Heart left ventricle (tissue), 13 donors: ENCODE measurements around the gene YWHAH.

ENCODE experiments used
- CTCF ChIP-seq, 12 donors: fragments of 200-600 bp; sonication (generic) in 4 of 12; IDR thresholded peaks; one replicate each; pipeline versions ENCODE4 v1.5.0 to v1.8.0; 2018 to 2022; ENCODE audit warnings: antibody characterized with exemption in 12 of 12, mild to moderate bottlenecking in 5 of 12
- POLR2A ChIP-seq, 2 donors: fragments of 450-650 bp; IDR thresholded peaks; one replicate each; pipeline ENCODE4 v1.6.1; 2017; ENCODE audit warnings: antibody characterized with exemption in 2 of 2, mild to moderate bottlenecking in 2 of 2, moderate library complexity in 2 of 2
- donor health status: ischemic (EF 13 %, LVEDD 7.1; RV severe dilation, severe dysfunction).
- donor health status: DM: no; HTN: yes; CAD: no.
- donor health status: DM: no; HTN: no; CAD: no.
- donor health status: ischemic (EF 25% LVEDD 6.9; RV normal size, moderate dysfunction).
- donor health status: ischemic (EF 25% LVEDD 5.7; RV mildly dilated, moderate dysfunction).
- donor health status: ischemic (EF 35%, LVEDD 5.7; RV mildly dilated, moderate dysfunction).
- donor health status: nonischemic (EF 11% LVEDD 7.7; RV severe dilation, severe dysfunction).
- donor health status: DM: yes; HTN: yes; CAD: no.
- donor health status: PGD.
- donor health status: ischemic (EF 29% LVEDD 5.4; RV normal size, mild dysfunction).
- donor health status: nonischemic (EF 23%, LVEDD 6.1; RV moderate dilation, normal function).

GRCh38 chr22:31956360-31956759 is 12.0 kb downstream of the YWHAH start:
- TF ChIP-seq CTCF (IDR thresholded peaks at IDR 0.05): no peak
- no peak for TF ChIP-seq POLR2A (IDR thresholded peaks at IDR 0.05)
